ENCODE measurements around the gene TUBGCP2.

GRCh38 chr10:133268532-133268931 lies 40.1 kb downstream of the TUBGCP2 start:
- no peak for TF ChIP-seq POLR2AphosphoS5 (IDR thresholded peaks at IDR 0.05; ENCODE audit: borderline replicate concordance, low read depth, low read length)
- TF ChIP-seq FOXP2 (optimal IDR thresholded peaks at IDR 0.05; ENCODE audit: control extremely low read depth, extremely low read length, insufficient read depth): no peak

Measured in SK-N-MC (cell line).